ENCODE data around the gene TMEM138.

The TMEM138 gene

DNA sequence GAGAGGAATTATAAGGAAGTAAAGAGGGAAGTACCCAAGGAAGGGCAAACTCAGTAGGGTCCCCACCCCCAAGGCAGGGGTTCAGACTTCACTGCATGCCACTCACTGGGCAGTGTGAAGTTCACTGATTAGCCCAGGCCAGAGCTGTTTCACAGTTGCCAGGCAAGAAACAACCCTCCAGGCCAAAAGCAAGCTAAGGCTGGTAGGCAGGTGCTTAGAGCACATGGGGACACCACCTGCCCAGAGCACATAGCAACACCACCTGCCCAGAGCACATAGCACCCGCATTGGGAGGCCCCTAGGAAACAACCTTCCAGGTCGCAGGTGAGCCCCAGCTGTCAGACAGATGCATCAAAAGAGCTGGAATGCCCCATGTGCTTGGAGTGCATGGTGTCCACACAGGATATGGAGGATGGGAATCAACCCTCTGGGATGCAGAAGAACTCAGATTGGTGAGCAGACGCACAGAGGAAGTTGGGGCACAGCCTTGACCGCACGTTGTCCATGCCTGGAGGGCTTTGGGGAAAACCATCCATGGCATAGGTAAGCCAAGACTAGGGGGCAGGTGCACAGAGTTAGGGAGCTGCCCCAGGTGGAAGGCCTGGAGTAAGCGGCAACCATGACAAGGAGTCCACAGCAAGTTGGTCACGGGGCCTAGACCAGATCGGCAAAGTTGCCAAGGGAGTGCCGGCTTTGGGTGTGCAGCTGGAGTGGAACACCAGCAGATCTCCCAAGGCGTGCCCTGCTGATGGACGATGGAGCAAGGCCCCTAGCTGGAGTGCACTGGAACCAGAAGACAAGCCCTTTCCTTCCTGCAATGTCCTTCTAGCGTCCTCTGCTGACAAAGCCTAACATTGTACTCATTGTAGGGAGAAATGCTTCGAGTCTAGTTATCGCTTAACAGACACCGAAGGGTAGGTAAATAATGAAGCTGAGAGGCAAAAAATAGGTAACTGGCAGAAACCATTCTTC is 22.4 kb downstream of the TMEM138 start:
- Histone ChIP-seq H3K27me3 (ENCODE audit: control insufficient read depth in 1 of 2, insufficient read depth in 2 of 2, low read length in 2 of 2) (no peaks in the 10 kb centered on the region), H3K36me3 (ENCODE audit: control insufficient read depth in 2 of 2, insufficient read depth in 2 of 2, low read length in 2 of 2) (no peaks in the 10 kb centered on the region), H3K4me1 (ENCODE audit: control insufficient read depth, insufficient read depth, low read length) (no peaks in the 10 kb centered on the region), H3K9me3 (ENCODE audit: control insufficient read depth in 2 of 2, low read length in 2 of 2) (no peaks in the 10 kb centered on the region), H3K4me3 (ENCODE audit: low read length in 2 of 2) (no peak overlapping the region), H3K9ac (ENCODE audit: low read length in 2 of 2) (no peak overlapping the region), H3K27ac (ENCODE audit: low read length) (no peak overlapping the region)

DNA sequence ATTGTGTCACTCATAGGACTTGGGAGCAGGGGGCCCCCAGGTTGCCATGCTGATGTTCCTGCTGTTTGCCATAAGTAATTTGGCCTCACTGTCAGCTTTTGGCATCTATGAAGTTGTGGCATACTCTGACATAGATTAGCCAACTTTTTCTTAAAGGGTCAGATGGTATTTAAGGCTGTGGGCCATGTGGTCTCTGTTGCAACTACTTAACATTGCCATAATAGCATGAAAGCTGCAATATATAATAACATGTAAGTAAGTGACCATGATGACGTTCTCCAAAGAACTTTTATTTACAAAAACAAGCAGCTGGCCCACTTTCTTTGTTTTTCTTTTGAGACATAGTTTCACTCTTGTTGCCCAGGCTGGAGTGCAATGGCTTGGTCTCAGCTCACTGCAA is 28.0 kb downstream of the TMEM138 start:
- Histone ChIP-seq H3K27ac (ENCODE audit: low read length) (no peak overlapping the region), H3K27me3 (ENCODE audit: control insufficient read depth in 1 of 2, insufficient read depth in 2 of 2, low read length in 2 of 2) (no peaks in the 10 kb centered on the region), H3K9ac (ENCODE audit: low read length in 2 of 2) (no peak overlapping the region), H3K4me1 (ENCODE audit: control insufficient read depth, insufficient read depth, low read length) (peaks cover 9% of the 10 kb centered on the region), H3K36me3 (ENCODE audit: control insufficient read depth in 2 of 2, insufficient read depth in 2 of 2, low read length in 2 of 2) (peaks cover 0 to 4% of the 10 kb centered on the region in 2 donors), H3K4me3 (ENCODE audit: low read length in 2 of 2) (no peak overlapping the region), H3K9me3 (ENCODE audit: control insufficient read depth in 2 of 2, low read length in 2 of 2) (no peaks in the 10 kb centered on the region)

DNA sequence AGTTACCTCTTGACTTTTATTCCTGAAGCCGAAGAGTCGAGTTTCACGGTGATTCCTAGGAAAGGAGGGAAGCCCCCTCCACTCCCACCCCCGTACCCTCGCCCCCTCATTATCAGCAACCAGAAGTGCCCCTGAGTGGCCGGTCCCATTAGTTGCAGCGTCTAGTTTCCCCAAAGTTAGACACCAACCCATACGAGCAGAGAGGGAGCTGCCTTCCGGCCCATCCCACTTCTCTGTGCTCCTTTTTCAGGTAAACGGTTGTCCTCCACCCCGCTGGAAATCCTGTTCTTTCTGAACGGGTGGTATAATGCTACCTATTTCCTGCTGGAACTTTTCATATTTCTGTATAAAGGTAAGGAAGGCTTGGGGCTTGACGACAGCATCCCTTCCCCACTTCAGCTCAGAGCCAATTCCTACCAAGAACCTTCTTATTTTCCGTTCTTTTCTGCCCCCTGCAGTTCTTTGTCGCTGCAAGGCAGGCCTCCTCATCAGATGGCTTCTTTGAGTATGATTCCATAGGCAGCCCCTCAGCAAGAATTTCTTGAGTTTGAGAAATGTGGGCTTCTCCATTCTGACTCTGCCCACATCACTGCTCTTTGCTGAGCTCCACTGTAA is 30.9 kb downstream of the TMEM138 start:
- no peaks in the 10 kb centered on the region for H3K27me3 ChIP-seq (ENCODE audit: control insufficient read depth in 1 of 2, insufficient read depth in 2 of 2, low read length in 2 of 2)
- peak overlapping the region; percentile 73 for H3K27ac ChIP-seq (ENCODE audit: low read length)
- H3K9me3 ChIP-seq (ENCODE audit: control insufficient read depth in 2 of 2, low read length in 2 of 2) = no peaks in the 10 kb centered on the region
- peaks cover 9% of the 10 kb centered on the region for H3K4me1 ChIP-seq (ENCODE audit: control insufficient read depth, insufficient read depth, low read length)
- H3K4me3 ChIP-seq (ENCODE audit: low read length in 2 of 2) = peak overlapping the region; percentile 93 to 95
- H3K9ac ChIP-seq (ENCODE audit: low read length in 2 of 2) = peak overlapping the region; percentile 69 to 93
- H3K36me3 ChIP-seq (ENCODE audit: control insufficient read depth in 2 of 2, insufficient read depth in 2 of 2, low read length in 2 of 2) = peaks cover 8 to 9% of the 10 kb centered on the region in 2 donors

GRCh38 chr11:61401173-61401572 is 39.0 kb downstream of the TMEM138 start:
- Histone ChIP-seq H3K36me3 (ENCODE audit: control insufficient read depth in 2 of 2, insufficient read depth in 2 of 2, low read length in 2 of 2) (peaks cover 38 to 52% of the 10 kb centered on the region in 2 donors), H3K9me3 (ENCODE audit: control insufficient read depth in 2 of 2, low read length in 2 of 2) (no peaks in the 10 kb centered on the region), H3K4me3 (ENCODE audit: low read length in 2 of 2) (no peak overlapping the region), H3K9ac (ENCODE audit: low read length in 2 of 2) (no peak overlapping the region), H3K4me1 (ENCODE audit: control insufficient read depth, insufficient read depth, low read length) (no peaks in the 10 kb centered on the region), H3K27me3 (ENCODE audit: control insufficient read depth in 1 of 2, insufficient read depth in 2 of 2, low read length in 2 of 2) (no peaks in the 10 kb centered on the region), H3K27ac (ENCODE audit: low read length) (no peak overlapping the region)

GRCh38 chr11:61401573-61401972 is 39.4 kb downstream of the TMEM138 start:
- no peak overlapping the region for H3K4me3 ChIP-seq (ENCODE audit: low read length in 2 of 2)
- H3K4me1 ChIP-seq (ENCODE audit: control insufficient read depth, insufficient read depth, low read length) = no peaks in the 10 kb centered on the region
- H3K9ac ChIP-seq (ENCODE audit: low read length in 2 of 2) = no peak overlapping the region
- no peaks in the 10 kb centered on the region for H3K9me3 ChIP-seq (ENCODE audit: control insufficient read depth in 2 of 2, low read length in 2 of 2)
- no peaks in the 10 kb centered on the region for H3K27me3 ChIP-seq (ENCODE audit: control insufficient read depth in 1 of 2, insufficient read depth in 2 of 2, low read length in 2 of 2)
- H3K27ac ChIP-seq (ENCODE audit: low read length) = no peak overlapping the region
- peaks cover 38 to 54% of the 10 kb centered on the region in 2 donors for H3K36me3 ChIP-seq (ENCODE audit: control insufficient read depth in 2 of 2, insufficient read depth in 2 of 2, low read length in 2 of 2)

DNA sequence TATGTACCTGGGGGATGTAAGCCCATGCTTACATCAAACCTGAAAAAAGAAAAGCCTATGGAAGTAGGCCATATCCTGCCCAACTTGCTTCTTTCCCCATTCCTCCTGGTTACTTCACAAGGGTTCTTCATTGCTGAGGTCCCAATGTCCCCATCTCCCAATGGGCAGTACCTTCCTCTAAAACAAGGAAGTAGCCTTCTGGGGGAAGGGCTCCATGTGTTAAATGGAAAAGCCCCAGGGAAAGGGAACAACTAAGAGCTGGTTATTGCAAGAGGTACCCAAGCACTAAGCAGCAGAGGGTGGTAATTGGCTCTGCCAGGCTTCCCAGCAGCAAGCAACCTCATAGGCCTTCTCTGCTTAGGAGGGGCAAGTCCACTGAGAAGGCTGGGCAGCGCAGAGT is 41.5 kb downstream of the TMEM138 start:
- Histone ChIP-seq H3K27ac (ENCODE audit: low read length) (no peak overlapping the region), H3K4me1 (ENCODE audit: control insufficient read depth, insufficient read depth, low read length) (no peaks in the 10 kb centered on the region), H3K4me3 (ENCODE audit: low read length in 2 of 2) (no peak overlapping the region), H3K9ac (ENCODE audit: low read length in 2 of 2) (no peak overlapping the region), H3K27me3 (ENCODE audit: control insufficient read depth in 1 of 2, insufficient read depth in 2 of 2, low read length in 2 of 2) (no peaks in the 10 kb centered on the region), H3K9me3 (ENCODE audit: control insufficient read depth in 2 of 2, low read length in 2 of 2) (no peaks in the 10 kb centered on the region), H3K36me3 (ENCODE audit: control insufficient read depth in 2 of 2, insufficient read depth in 2 of 2, low read length in 2 of 2) (peaks cover 47 to 58% of the 10 kb centered on the region in 2 donors)

DNA sequence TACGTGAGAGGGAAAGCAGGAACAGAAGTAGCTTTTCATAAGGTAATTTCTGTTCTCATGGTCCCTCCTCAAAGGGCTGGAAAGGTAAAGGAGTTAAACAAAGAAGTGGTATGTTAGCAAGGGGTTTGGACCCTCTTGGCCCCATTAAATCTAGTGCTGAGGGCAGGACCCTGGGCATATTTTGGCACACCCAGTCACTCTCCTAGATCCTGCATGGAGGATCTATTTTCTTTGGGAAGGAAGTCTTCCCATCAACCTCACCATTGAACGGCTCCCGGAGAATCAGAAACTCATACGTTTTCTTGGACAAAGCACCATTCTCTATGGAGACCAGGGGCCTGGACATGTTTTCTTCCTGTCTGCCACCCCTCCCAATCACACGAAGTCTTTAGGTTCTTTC is 41.9 kb downstream of the TMEM138 start:
- Histone ChIP-seq H3K27me3 (ENCODE audit: control insufficient read depth in 1 of 2, insufficient read depth in 2 of 2, low read length in 2 of 2) (no peaks in the 10 kb centered on the region), H3K9me3 (ENCODE audit: control insufficient read depth in 2 of 2, low read length in 2 of 2) (no peaks in the 10 kb centered on the region), H3K9ac (ENCODE audit: low read length in 2 of 2) (no peak overlapping the region), H3K4me1 (ENCODE audit: control insufficient read depth, insufficient read depth, low read length) (no peaks in the 10 kb centered on the region), H3K4me3 (ENCODE audit: low read length in 2 of 2) (no peak overlapping the region), H3K27ac (ENCODE audit: low read length) (no peak overlapping the region), H3K36me3 (ENCODE audit: control insufficient read depth in 2 of 2, insufficient read depth in 2 of 2, low read length in 2 of 2) (peaks cover 49 to 56% of the 10 kb centered on the region in 2 donors)

GRCh38 chr11:61404641-61405040 is 42.5 kb downstream of the TMEM138 start:
- H3K4me1 ChIP-seq (ENCODE audit: control insufficient read depth, insufficient read depth, low read length) = no peaks in the 10 kb centered on the region
- H3K27ac ChIP-seq (ENCODE audit: low read length) = no peak overlapping the region
- H3K9me3 ChIP-seq (ENCODE audit: control insufficient read depth in 2 of 2, low read length in 2 of 2) = no peaks in the 10 kb centered on the region
- no peak overlapping the region for H3K4me3 ChIP-seq (ENCODE audit: low read length in 2 of 2)
- H3K27me3 ChIP-seq (ENCODE audit: control insufficient read depth in 1 of 2, insufficient read depth in 2 of 2, low read length in 2 of 2) = no peaks in the 10 kb centered on the region
- peaks cover 49 to 56% of the 10 kb centered on the region in 2 donors for H3K36me3 ChIP-seq (ENCODE audit: control insufficient read depth in 2 of 2, insufficient read depth in 2 of 2, low read length in 2 of 2)
- H3K9ac ChIP-seq (ENCODE audit: low read length in 2 of 2) = no peak overlapping the region

- Histone ChIP-seq H3K4me1 (ENCODE audit: control insufficient read depth, insufficient read depth, low read length) (no peaks in the 10 kb centered on the region), H3K9me3 (ENCODE audit: control insufficient read depth in 2 of 2, low read length in 2 of 2) (no peaks in the 10 kb centered on the region), H3K27me3 (ENCODE audit: control insufficient read depth in 1 of 2, insufficient read depth in 2 of 2, low read length in 2 of 2) (no peaks in the 10 kb centered on the region), H3K27ac (ENCODE audit: low read length) (no peak overlapping the region), H3K4me3 (ENCODE audit: low read length in 2 of 2) (no peak overlapping the region), H3K9ac (ENCODE audit: low read length in 2 of 2) (no peak overlapping the region), H3K36me3 (ENCODE audit: control insufficient read depth in 2 of 2, insufficient read depth in 2 of 2, low read length in 2 of 2) (peaks cover 63 to 66% of the 10 kb centered on the region in 2 donors)
Measured at GRCh38 chr11:61406067-61406466, 43.9 kb downstream of the TMEM138 start.

GRCh38 chr11:61406991-61407728 is 45.0 kb downstream of the TMEM138 start:
- H3K4me3 ChIP-seq (ENCODE audit: low read length in 2 of 2) = no peak overlapping the region
- H3K27me3 ChIP-seq (ENCODE audit: control insufficient read depth in 1 of 2, insufficient read depth in 2 of 2, low read length in 2 of 2) = no peaks in the 10 kb centered on the region
- H3K4me1 ChIP-seq (ENCODE audit: control insufficient read depth, insufficient read depth, low read length) = no peaks in the 10 kb centered on the region
- no peak overlapping the region for H3K9ac ChIP-seq (ENCODE audit: low read length in 2 of 2)
- no peaks in the 10 kb centered on the region for H3K9me3 ChIP-seq (ENCODE audit: control insufficient read depth in 2 of 2, low read length in 2 of 2)
- H3K36me3 ChIP-seq (ENCODE audit: control insufficient read depth in 2 of 2, insufficient read depth in 2 of 2, low read length in 2 of 2) = peaks cover 71 to 72% of the 10 kb centered on the region in 2 donors
- no peak overlapping the region for H3K27ac ChIP-seq (ENCODE audit: low read length)

All from stomach smooth muscle (tissue), 2 donors.